ENCODE data around the gene GPRC5C. TPM values are rescaled to one million over a fixed set of nuclear protein-coding genes. Genes with fewer than 3 reads are reported as not detected.

Gene GPRC5C
- total RNA-seq, 1 donor, result 2.9 TPM

DNA sequence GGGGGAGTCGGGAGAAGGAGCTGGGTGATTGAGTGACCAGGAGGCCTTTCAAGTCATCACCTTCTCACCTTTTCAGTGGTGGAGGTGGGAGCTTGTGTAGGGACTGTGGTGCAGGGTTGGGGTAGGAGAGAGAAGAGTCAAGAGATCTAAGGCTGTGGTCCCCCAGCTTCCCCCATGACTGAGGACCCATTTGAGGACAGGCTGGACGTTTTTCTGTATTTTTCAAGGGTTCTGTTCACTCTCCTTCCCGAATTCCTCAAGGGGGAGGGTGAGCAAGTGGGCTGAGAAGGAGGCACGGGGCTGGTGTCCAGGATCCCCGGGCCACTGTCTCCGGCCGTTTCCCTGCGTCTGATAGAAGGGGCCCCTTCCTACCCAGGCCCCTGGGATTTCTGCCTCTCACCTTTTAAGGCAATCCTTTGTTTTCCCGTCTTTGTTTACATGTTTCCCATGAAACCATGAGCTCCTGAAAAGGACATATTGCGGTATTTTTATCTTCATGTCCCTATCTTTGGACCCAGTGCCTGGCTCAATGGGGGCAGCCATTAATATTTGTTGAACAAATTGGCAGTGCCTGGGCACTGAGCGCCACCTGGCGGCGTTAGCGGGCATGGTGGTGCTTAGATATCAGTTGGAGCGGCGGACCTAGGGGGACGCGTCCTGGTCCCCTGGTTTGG, 25.4 kb downstream of the GPRC5C start:
- peak overlapping the region; percentile 67 for H2AFZ ChIP-seq (ENCODE audit: low read length)

GRCh38 chr17:74457820-74458166, 25.9 kb downstream of the GPRC5C start:
- Histone ChIP-seq H3K27ac (ENCODE audit: low read depth, low read length) (no peak overlapping the region), H2AFZ (ENCODE audit: low read length) (no peak overlapping the region), H3K79me2 (ENCODE audit: insufficient read depth, low read length) (no peaks in the 10 kb centered on the region), H3K4me1 (ENCODE audit: insufficient read depth, low read length) (peaks cover 4% of the 10 kb centered on the region), H3K36me3 (ENCODE audit: insufficient read depth, low read length) (no peaks in the 10 kb centered on the region), H3K9me3 (ENCODE audit: low read depth, low read length) (no peaks in the 10 kb centered on the region), H3K4me3 (ENCODE audit: insufficient read depth, low read length) (no peak overlapping the region), H3K4me2 (ENCODE audit: insufficient read depth, low read length) (no peak overlapping the region), H4K20me1 (ENCODE audit: insufficient read depth, low read length) (no peaks in the 10 kb centered on the region), H3K27me3 (ENCODE audit: insufficient read depth, low read length) (peaks cover 3% of the 10 kb centered on the region)
- no peak for TF ChIP-seq CTCF (IDR thresholded peaks at IDR 0.05; ENCODE audit: extremely low read depth, low read depth, low read length)
- DNase-seq (ENCODE audit: insufficient read length, low spot score, missing footprints), result no peak

More for the DNA sequence above, 25.4 kb downstream of the GPRC5C start:
- Histone ChIP-seq H3K36me3 (ENCODE audit: insufficient read depth, low read length) (no peaks in the 10 kb centered on the region), H3K27ac (ENCODE audit: low read depth, low read length) (no peak overlapping the region), H4K20me1 (ENCODE audit: insufficient read depth, low read length) (no peaks in the 10 kb centered on the region), H3K4me1 (ENCODE audit: insufficient read depth, low read length) (peaks cover 4% of the 10 kb centered on the region), H3K79me2 (ENCODE audit: insufficient read depth, low read length) (no peaks in the 10 kb centered on the region), H3K27me3 (ENCODE audit: insufficient read depth, low read length) (peaks cover 7% of the 10 kb centered on the region), H3K4me3 (ENCODE audit: insufficient read depth, low read length) (no peak overlapping the region), H3K9me3 (ENCODE audit: low read depth, low read length) (no peaks in the 10 kb centered on the region), H3K4me2 (ENCODE audit: insufficient read depth, low read length) (no peak overlapping the region)
- TF ChIP-seq CTCF (IDR thresholded peaks at IDR 0.05; ENCODE audit: extremely low read depth, low read depth, low read length), result peak; percentile 91
- peak; percentile 95 for DNase-seq (ENCODE audit: insufficient read length, low spot score, missing footprints)

DNA sequence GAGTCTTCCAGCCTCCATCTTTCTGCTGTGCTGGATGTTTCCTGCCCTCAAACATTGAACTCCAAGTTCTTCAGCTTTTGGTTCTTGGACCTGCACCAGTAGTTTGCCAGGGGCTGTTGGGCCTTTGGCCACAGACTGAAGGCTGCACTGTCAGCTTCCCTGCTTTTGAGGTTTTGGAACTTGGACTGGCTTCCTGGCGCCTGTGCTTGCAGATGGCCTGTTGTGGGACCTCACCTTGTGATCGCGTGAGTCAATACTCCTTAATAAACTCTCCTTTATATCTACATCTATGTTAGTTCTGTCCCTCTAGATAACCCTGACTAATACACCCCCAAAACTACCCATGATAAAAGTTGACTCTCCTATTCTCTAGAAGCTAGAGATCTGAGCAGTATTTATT, 26.9 kb downstream of the GPRC5C start:
- Histone ChIP-seq H4K20me1 (ENCODE audit: insufficient read depth, low read length) (no peaks in the 10 kb centered on the region), H3K4me3 (ENCODE audit: insufficient read depth, low read length) (no peak overlapping the region), H3K4me2 (ENCODE audit: insufficient read depth, low read length) (no peak overlapping the region), H3K79me2 (ENCODE audit: insufficient read depth, low read length) (no peaks in the 10 kb centered on the region), H3K9me3 (ENCODE audit: low read depth, low read length) (no peaks in the 10 kb centered on the region), H3K27ac (ENCODE audit: low read depth, low read length) (no peak overlapping the region), H2AFZ (ENCODE audit: low read length) (no peak overlapping the region), H3K4me1 (ENCODE audit: insufficient read depth, low read length) (peaks cover 4% of the 10 kb centered on the region), H3K36me3 (ENCODE audit: insufficient read depth, low read length) (no peaks in the 10 kb centered on the region), H3K27me3 (ENCODE audit: insufficient read depth, low read length) (no peaks in the 10 kb centered on the region)
- peak; percentile 9 for DNase-seq (ENCODE audit: insufficient read length, low spot score, missing footprints)
- no peak for TF ChIP-seq CTCF (IDR thresholded peaks at IDR 0.05; ENCODE audit: extremely low read depth, low read depth, low read length)

GRCh38 chr17:74459622-74460021, 27.7 kb downstream of the GPRC5C start:
- Histone ChIP-seq H2AFZ (ENCODE audit: low read length) (no peak overlapping the region), H3K36me3 (ENCODE audit: insufficient read depth, low read length) (no peaks in the 10 kb centered on the region), H3K9me3 (ENCODE audit: low read depth, low read length) (no peaks in the 10 kb centered on the region), H3K4me3 (ENCODE audit: insufficient read depth, low read length) (no peak overlapping the region), H4K20me1 (ENCODE audit: insufficient read depth, low read length) (no peaks in the 10 kb centered on the region), H3K79me2 (ENCODE audit: insufficient read depth, low read length) (no peaks in the 10 kb centered on the region), H3K4me1 (ENCODE audit: insufficient read depth, low read length) (no peaks in the 10 kb centered on the region), H3K27ac (ENCODE audit: low read depth, low read length) (no peak overlapping the region), H3K27me3 (ENCODE audit: insufficient read depth, low read length) (no peaks in the 10 kb centered on the region), H3K4me2 (ENCODE audit: insufficient read depth, low read length) (no peak overlapping the region)
- DNase-seq (ENCODE audit: insufficient read length, low spot score, missing footprints), result peak; percentile 41
- no peak for TF ChIP-seq CTCF (IDR thresholded peaks at IDR 0.05; ENCODE audit: extremely low read depth, low read depth, low read length)
